ENCODE data around the gene AKR1A1.

GRCh38 chr1:45545553-45546310 is 4.9 kb upstream of the AKR1A1 start:
- TF ChIP-seq CTCF (IDR thresholded peaks at IDR 0.05) (no peak), POLR2A (IDR thresholded peaks at IDR 0.05) (no peak)
